ENCODE measurements around the gene SNX21. TPM values are rescaled to one million over a fixed set of nuclear protein-coding genes. Genes with fewer than 3 reads are reported as not detected.

SNX21 gene
- total RNA-seq, 1 experiment from 2014 or later = 9.8 TPM

- peaks cover 33% of the 10 kb centered on the region for H3K79me2 ChIP-seq (ENCODE audit: low read depth)
- peaks cover 31% of the 10 kb centered on the region for H3K4me1 ChIP-seq (replicated peaks; ENCODE audit: insufficient read depth)
- H2AFZ ChIP-seq = no peak overlapping the region
- no peaks in the 10 kb centered on the region for H3K9me3 ChIP-seq (ENCODE audit: insufficient read depth, low read depth)
- H3K36me3 ChIP-seq (ENCODE audit: low read depth) = peaks cover 8% of the 10 kb centered on the region; the same call in 1 of the 2 replicates
- intact Hi-C loops (cut with micrococcal nuclease; ENCODE audit: unreplicated experiment) = no loop called here
- BruUV-seq (replicated peaks) = no TSS peak
- no peak overlapping the region for H3K4me3 ChIP-seq
- H3K27me3 ChIP-seq (ENCODE audit: insufficient read depth, low read depth) = no peaks in the 10 kb centered on the region
- CTCF ChIA-PET = interaction anchor here (1.1 kb wide), 1 partner anchor 87 kb away, joined by 3 read pairs; no protein-coding TSS in a partner anchor
- H3K27ac ChIP-seq = no peak overlapping the region
- no peak for TF ChIP-seq EZH2 (IDR thresholded peaks at IDR 0.05; ENCODE audit: low read depth)
- TF ChIP-seq CTCF (conservative IDR thresholded peaks at IDR 0.05) = no peak
- H3K9me2 ChIP-seq (ENCODE audit: insufficient read depth) = no peaks in the 10 kb centered on the region
- no peak overlapping the region for H3K4me2 ChIP-seq
- H4K20me1 ChIP-seq (ENCODE audit: insufficient read depth) = no peaks in the 10 kb centered on the region
- POLR2A ChIA-PET (ENCODE audit: unreplicated experiment) = no interaction called here
- peaks cover 33% of the 10 kb centered on the region for H3F3A ChIP-seq (ENCODE audit: insufficient read depth, low read depth)
- DNase-seq = no peak
These were observed 49.5 kb downstream of the SNX21 start for GRCh38 chr20:45883100-45883469.

- BruUV-seq (replicated peaks) = no TSS peak
- intact Hi-C loops (cut with micrococcal nuclease; ENCODE audit: unreplicated experiment) = no loop called here
- POLR2A ChIA-PET (ENCODE audit: unreplicated experiment) = no interaction called here
- peaks cover 38% of the 10 kb centered on the region for H3K4me1 ChIP-seq (replicated peaks; ENCODE audit: insufficient read depth)
- peaks cover 34% of the 10 kb centered on the region for H3K79me2 ChIP-seq (ENCODE audit: low read depth)
- no peaks in the 10 kb centered on the region for H4K20me1 ChIP-seq (ENCODE audit: insufficient read depth)
- no peaks in the 10 kb centered on the region for H3K27me3 ChIP-seq (ENCODE audit: insufficient read depth, low read depth)
- H2AFZ ChIP-seq = no peak overlapping the region
- H3K9me3 ChIP-seq (ENCODE audit: insufficient read depth, low read depth) = no peaks in the 10 kb centered on the region
- H3K4me2 ChIP-seq = no peak overlapping the region
- H3K27ac ChIP-seq = no peak overlapping the region
- no peak for DNase-seq
- no peaks in the 10 kb centered on the region for H3K9me2 ChIP-seq (ENCODE audit: insufficient read depth)
- peaks cover 53% of the 10 kb centered on the region for H3F3A ChIP-seq (ENCODE audit: insufficient read depth, low read depth)
- CTCF ChIA-PET = no interaction called here
- no peak for TF ChIP-seq CTCF (conservative IDR thresholded peaks at IDR 0.05)
- TF ChIP-seq EZH2 (IDR thresholded peaks at IDR 0.05; ENCODE audit: low read depth) = no peak
- H3K36me3 ChIP-seq (ENCODE audit: low read depth) = peaks cover 12% of the 10 kb centered on the region
- H3K4me3 ChIP-seq = no peak overlapping the region
These were observed 53.2 kb downstream of the SNX21 start for GRCh38 chr20:45886590-45887345.

- no peak within 1 kb of the TSS for H2AFZ ChIP-seq
- H3K4me1 ChIP-seq (replicated peaks; ENCODE audit: insufficient read depth) = peaks cover 34% of the 10 kb centered on the region
- ChIA-PET POLR2A (ENCODE audit: unreplicated experiment) (no interaction called here), CTCF (no interaction called here)
- H3K27ac ChIP-seq = no peak within 1 kb of the TSS
- TF ChIP-seq EZH2 (IDR thresholded peaks at IDR 0.05; ENCODE audit: low read depth) (no peak), CTCF (conservative IDR thresholded peaks at IDR 0.05) (no peak)
- intact Hi-C loops (cut with micrococcal nuclease; ENCODE audit: unreplicated experiment) = no loop called here
- H3K27me3 ChIP-seq (ENCODE audit: insufficient read depth, low read depth) = no peaks in the 10 kb centered on the region
- no peaks in the 10 kb centered on the region for H3K9me2 ChIP-seq (ENCODE audit: insufficient read depth)
- no peaks in the 10 kb centered on the region for H3K9me3 ChIP-seq (ENCODE audit: insufficient read depth, low read depth)
- peaks cover 28% of the 10 kb centered on the region for H3K79me2 ChIP-seq (ENCODE audit: low read depth)
- H4K20me1 ChIP-seq (ENCODE audit: insufficient read depth) = no peaks in the 10 kb centered on the region
- H3K36me3 ChIP-seq (ENCODE audit: low read depth) = peaks cover 12% of the 10 kb centered on the region
- H3K4me3 ChIP-seq = no peak within 1 kb of the TSS
- BruUV-seq (replicated peaks) = no TSS peak
- no peak for DNase-seq
- no peak within 1 kb of the TSS for H3K4me2 ChIP-seq
- H3F3A ChIP-seq (ENCODE audit: insufficient read depth, low read depth) = peaks cover 49% of the 10 kb centered on the region
These were observed 53.7 kb downstream of the SNX21 start, which contains the start of gene SPATA25 for GRCh38 chr20:45887346-45887715. Gene SPATA25 (minus strand): TSS chr20:45887622. CDS start chr20:45887590, 32 bp downstream.

All from PC-9 (cell line).